HG03520 (cell line): Measurements from ENCODE around the gene VPS39.

ENCODE experiments used
- ATAC-seq: cut with Tn5 transposase; IDR thresholded peaks from one replicate; pipeline ENCODE4 v1.9.1; 2021; ENCODE audit warnings: mild to moderate bottlenecking, moderate library complexity; ENCODE audit not compliant: unreplicated experiment

VPS39 gene

DNA sequence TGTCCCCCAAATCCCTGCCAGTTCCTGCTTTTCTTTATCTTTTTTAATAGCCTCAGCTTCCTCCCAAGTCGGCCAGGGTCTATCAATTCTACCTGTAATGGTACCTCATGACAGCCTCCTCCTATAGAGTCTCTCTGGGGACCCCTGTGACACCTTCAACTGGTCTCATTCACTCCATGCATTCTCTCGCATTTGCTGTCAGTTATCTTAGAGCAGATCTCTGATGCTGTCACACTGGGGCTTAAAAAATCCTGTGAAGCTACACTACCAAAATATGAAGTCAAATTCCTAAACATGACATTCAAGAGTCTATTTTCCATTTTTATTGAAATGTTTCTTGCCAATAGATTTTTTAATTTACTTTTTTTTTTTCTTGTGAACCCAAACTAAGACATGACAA lies 5.5 kb downstream of the VPS39 start:
- ATAC-seq = no peak

DNA sequence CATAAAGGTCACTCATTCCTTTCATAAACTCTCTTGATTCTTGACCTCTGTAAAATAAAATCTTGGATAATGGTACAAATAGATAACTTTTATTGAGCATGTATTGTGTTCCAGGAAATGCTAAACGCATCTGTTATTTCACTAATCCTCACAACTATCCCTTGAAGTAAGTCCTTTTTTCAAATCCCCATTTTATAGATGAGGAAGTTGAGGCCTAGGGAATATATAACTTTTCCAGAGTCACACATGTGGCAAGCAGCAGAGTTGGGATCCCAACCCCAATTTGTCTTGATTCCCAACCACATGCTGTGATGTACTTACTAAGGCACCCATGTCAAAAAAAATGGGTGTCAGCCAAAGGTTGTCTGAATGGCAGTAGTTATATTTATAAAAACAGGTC lies 6.3 kb downstream of the VPS39 start:
- ATAC-seq = no peak

DNA sequence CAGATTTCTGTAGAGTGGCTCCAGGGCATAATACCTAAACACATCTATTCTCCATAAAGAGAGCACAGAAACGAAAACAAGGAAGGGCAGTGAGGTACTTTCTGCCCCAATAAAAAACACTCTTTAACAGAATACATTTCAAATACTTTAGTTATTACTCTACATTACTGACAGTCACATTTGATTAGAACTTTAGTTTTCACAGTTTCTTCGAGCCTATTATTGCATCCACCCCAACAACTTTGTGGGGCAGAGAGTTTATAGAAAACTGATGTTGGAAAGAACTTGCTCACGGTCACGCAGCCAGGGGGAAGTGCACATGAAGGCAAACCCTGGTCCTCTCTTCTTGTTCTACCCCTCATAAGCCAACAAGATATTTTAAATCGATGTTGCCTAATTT lies 9.0 kb downstream of the VPS39 start:
- ATAC-seq = no peak

DNA sequence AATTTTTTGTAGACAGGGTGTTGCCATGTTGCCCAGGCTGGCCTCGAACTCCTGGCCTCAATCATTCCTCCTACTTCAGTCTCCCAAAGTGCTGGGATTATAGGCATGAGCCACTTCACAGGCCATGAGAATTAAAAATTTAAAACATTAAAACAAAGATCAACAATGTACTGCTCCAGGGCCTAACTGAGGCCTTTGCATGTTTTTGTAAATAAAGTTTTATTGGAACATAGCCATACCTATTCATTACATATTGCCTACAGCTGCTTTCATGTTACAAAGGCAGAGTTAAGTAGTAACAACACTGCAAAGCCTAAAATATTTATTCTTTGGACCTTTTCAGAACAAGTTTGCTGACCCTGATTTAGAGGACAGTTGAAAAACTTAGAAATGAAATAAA lies 9.6 kb downstream of the VPS39 start:
- ATAC-seq = no peak

- ATAC-seq = no peak
These were observed 13.6 kb downstream of the VPS39 start for GRCh38 chr15:42194513-42194912.

- no peak for ATAC-seq
These were observed 14.7 kb downstream of the VPS39 start for GRCh38 chr15:42193383-42193782.

GRCh38 chr15:42191610-42192346 lies 16.3 kb downstream of the VPS39 start:
- no peak for ATAC-seq

- no peak for ATAC-seq
These were observed 17.7 kb downstream of the VPS39 start for GRCh38 chr15:42190370-42190769.

DNA sequence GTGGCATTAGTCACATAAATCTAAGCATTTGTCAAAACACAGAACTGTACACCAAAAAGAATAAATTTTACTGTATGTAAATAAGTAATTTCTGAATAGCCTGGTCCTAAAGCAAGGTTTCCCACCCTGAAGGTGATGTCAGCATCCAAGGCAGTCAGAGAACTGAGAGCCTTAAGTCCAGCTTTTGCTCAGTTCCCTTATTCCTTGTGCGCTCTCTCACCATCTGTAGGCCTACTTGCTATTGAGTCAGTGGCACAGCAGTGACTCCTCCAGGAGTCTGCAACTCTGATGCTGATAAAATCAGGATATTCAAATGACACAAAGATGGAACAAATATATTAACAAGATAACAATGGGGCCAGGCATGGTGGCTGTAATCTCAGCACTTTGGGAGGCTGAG lies 22.3 kb downstream of the VPS39 start:
- no peak for ATAC-seq

DNA sequence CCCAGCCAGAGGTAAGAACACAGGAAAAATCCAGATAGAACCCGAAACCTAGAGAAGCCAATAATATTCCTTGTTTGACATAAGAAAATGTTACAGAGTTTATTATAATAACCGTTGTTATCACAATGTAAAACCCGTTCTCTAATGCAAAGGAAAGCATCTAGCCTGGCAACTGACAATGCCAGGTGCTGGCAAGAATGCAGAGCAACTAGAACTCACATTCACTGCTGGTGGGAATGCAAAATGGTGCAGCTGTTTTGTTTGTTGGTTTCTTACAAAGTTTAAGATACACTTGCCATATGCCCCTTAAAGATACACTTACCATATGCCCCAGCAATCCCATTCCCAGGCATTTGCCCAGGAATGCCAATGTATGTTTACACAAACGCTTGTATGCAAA lies 23.4 kb downstream of the VPS39 start:
- ATAC-seq = no peak

- ATAC-seq = no peak
These were observed 23.8 kb downstream of the VPS39 start for GRCh38 chr15:42184296-42184695.

DNA sequence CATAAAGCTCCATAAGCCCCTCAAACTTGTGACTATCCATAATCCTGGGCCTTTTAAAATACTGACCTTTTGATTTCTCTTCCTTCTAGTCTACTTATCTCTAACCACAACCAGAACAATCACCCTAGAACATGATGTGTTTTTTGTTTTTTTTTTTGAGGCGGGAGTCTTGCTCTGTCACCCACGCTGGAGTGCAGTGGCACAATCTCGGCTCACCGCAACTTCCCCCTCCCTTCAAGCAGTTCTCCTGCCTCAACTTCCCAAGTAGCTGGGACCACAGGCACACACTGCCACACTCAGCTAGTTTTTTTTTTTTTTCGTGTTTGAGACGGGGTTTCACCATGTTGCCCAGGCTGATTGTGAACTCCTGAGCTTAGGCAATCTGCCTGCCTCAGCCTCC lies 25.1 kb downstream of the VPS39 start:
- no peak for ATAC-seq

GRCh38 chr15:42182328-42182886 lies 25.7 kb downstream of the VPS39 start:
- ATAC-seq = no peak

- no peak for ATAC-seq
These were observed 30.0 kb downstream of the VPS39 start for GRCh38 chr15:42178056-42178455.

GRCh38 chr15:42175671-42176070 lies 32.4 kb downstream of the VPS39 start:
- ATAC-seq = no peak

GRCh38 chr15:42172475-42172874 lies 35.6 kb downstream of the VPS39 start:
- no peak for ATAC-seq

DNA sequence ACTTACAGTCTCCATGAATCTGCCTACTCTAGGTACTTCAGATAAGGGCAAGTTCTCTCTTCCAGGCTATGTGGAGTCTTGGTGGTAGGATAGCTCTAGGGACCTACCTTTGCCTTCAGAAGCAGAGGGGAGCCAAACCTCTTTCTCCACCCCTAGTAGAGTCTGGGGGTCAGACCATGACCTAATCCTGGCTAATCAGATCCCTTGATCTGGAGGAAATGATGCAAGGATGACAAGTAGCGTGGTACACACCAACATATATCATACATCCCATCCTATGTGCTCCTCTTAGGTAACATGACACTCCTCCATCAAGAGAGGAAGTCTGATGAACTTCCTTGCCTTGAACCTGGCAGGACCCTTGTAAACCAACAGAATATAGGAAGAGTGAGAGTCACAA lies 36.3 kb downstream of the VPS39 start:
- no peak for ATAC-seq

DNA sequence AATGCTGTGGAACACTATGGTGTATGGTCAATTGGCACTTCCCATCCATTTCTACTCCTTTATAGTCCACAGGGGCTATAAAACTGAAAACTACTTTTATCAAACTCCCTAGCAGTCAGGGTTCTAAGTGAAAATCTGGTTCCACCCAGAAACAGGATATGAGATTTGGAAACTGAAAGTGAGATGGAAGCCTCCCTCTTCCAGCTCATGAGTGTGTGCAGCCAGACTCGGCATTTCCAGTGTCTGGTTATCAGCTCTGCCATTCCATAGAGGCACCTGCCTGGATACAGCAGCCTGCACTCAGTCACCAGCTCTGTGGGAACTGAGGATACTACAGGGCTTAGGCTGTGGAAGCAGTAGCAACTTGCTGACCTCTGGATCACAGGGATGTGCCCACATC lies 37.0 kb downstream of the VPS39 start:
- no peak for ATAC-seq

DNA sequence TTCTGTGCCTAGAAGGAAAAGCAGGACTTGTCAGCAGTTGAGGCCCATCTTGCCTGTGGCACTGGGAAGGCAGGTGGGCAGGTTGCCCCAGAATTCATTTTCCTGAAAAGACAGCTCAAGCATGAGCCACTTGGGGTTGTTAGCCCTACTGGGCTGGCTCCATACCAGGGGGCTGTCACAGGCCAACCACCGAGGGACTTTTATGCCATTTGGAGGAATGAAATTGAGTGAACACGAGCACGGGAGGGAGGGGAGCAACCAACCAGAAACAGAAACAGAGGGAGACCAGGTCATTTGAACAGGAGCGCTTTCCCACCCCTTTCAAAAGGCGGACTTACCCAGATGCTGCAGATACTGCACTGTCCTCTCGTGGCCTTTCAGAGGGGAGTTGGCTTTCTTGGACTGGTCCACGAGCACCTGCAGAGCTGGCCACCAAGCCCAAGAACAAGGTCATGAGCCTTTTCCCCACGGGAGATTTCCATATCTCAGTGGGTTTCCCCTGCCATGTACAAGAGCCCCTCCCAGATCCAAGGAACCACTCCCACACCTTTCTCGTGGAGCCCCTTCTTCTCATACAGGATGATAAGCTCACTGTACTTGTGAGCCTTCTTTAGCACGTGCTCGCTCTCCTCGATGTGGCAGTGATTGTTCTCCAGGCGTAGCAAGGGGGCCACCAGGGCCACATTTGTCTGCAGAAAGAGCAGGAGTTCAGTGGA lies 41.7 kb downstream of the VPS39 start:
- no peak for ATAC-seq

GRCh38 chr15:42165106-42165505 lies 43.0 kb downstream of the VPS39 start:
- ATAC-seq = no peak

- ATAC-seq = no peak
These were observed 44.1 kb downstream of the VPS39 start for GRCh38 chr15:42163947-42164550.

GRCh38 chr15:42163291-42163690 lies 44.8 kb downstream of the VPS39 start:
- ATAC-seq = no peak
